HCEC 1CT (cell line): Measurements from ENCODE around the gene AGAP1.

Source experiments
- DNase-seq: peaks from one replicate; pipeline ENCODE4 v3.0.0-alpha.2; 2017

AGAP1 gene

DNA sequence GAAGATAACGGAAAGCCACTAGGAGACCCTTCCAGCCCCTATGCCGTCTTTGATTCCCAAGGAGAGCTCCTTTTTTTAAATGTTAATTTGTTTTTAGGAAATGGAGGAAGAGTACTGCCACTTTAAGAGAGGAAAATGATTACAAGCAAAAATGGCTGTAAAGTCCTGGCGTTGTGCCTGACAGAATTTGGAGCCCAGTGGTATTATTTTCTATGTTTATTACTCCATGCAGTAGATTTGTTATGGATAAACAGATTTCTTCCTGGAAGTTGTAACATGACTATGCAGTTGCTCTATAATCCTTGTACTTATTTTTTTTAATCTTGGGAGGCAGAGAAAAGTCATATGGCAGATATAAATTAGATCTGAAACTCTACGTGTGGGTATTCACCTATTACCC, 533.0 kb downstream of the AGAP1 start:
- DNase-seq, result no peak

GRCh38 chr2:236028066-236028465, 534.2 kb downstream of the AGAP1 start:
- no peak for DNase-seq

GRCh38 chr2:236033462-236033861, 539.6 kb downstream of the AGAP1 start:
- DNase-seq, result no peak

DNA sequence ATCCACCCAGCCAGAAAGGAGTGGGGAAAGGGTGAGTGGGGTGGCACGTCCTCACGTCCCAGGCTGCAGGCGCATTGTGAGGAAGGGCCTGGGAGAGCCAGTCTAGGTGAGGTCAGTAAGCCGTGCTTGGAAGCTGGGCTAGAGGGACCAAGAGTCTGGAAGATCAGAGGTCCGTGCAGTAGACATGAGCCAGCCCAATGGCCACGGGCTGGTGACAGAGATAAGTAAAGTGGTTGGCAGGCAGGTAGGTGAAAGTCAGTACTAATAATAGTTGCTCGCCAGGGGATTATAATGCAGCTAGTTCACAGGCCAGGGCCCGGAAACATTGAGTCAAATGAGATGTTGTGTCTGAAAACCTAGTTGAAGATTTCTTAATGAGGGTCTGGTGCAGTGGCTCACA, 541.1 kb downstream of the AGAP1 start:
- DNase-seq, result no peak

- DNase-seq, result no peak
Measured at GRCh38 chr2:236036045-236036444, 542.2 kb downstream of the AGAP1 start.

GRCh38 chr2:236038096-236038495, 544.3 kb downstream of the AGAP1 start:
- DNase-seq, result no peak

DNA sequence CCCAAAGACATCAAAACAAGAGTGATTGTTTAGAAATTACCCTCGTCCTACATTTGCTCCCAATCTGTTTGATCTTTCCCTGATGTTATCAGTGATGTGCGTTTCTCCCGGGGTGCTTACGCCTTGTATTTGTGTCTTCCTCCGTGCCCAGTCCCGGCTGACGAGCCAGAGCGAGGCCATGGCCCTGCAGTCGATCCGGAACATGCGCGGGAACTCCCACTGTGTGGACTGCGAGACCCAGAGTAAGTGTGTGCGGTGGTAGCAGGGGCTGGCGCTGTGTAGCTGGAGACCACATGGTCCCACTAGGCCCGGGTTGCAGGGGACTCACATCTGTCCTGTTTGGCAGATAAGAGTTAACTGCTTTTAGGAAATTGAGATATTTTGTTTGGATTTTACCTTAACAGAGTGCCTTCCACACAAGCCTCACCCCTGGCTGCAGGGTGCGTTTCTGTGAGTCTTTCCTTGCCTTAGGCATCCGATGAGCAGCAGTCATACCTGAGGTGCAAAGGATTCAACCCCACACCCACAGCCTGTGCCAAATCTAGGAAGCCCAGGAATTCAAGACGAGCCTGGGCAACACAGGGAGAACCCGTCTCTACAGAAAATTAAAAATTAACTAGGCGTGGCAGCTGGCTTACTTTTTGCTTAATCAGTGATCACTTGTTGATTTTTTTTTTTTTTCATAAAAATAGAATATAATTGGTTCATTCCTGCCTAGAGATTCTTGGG, 546.9 kb downstream of the AGAP1 start:
- no peak for DNase-seq

- DNase-seq, result no peak
Measured at GRCh38 chr2:236041616-236042015, 547.8 kb downstream of the AGAP1 start.

DNA sequence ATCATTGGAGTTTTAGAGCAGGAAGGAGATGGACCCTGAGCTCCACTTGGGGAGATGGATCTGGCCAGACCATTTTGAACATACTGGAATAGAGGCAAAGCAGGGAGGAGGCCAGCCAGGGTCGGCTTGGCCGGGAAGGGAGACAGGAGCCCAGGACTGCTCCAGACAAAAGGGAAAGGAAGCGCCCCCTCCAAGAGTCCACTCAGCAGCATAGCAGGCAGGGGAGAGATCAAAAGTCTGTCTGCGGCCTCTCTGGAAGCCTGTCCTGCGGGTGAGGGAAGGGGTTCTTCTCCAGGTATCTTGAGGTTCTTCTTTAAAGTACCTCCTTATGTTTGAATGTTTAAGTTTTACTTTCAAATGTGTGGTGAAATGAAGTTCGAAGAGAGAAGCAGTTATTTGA, 548.2 kb downstream of the AGAP1 start:
- DNase-seq, result no peak

GRCh38 chr2:236044191-236044590, 550.3 kb downstream of the AGAP1 start:
- DNase-seq, result no peak

DNA sequence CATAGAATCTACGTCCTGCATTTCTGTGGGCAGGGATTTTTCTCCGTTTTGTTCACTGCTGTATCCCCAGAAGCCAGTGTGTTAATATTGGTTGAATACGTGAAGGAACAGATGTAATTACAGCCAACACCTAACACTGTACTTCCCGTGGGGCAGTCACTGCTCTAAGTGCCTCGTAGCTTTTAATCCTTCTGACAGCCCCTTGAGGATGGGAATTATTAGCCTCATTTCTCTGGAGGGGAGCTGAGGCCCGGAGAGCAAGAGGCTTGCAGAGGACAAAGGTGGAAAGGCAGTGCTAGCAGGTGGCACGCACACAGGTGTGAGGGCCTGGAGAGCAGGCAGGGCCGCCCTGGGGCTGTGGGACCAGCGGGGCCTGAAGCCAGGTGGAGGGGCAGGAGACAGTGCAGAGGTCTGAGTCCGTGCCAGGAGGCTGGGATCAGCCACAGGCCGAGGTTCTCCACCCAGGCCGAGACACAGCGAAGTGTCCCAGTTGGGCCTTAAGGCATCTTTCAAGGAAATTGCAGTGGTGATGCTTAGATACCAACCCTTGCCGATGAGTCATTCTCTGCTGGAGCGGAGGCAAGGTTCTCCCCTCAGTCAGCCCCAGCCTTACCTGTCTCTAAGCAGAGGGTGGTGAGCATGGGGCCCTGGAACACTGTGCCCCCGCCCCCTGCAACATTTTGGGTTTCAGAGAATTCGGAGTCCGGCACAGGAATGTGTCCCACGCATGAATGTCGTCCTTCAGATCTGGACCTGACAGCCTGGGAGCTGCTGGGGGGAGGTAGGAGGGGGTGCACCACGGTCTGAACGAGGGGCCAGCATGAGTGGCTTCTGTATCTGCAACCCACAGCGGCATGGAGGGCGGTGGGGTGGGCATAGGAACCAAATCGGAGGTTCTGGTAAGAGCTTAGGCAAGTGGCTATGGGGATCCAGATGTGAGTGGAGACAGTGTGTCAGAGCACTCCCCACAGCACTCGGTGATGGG, 551.7 kb downstream of the AGAP1 start:
- DNase-seq, result no peak

GRCh38 chr2:236046715-236047114, 552.9 kb downstream of the AGAP1 start:
- no peak for DNase-seq

GRCh38 chr2:236047176-236047575, 553.3 kb downstream of the AGAP1 start:
- DNase-seq, result no peak

GRCh38 chr2:236047886-236048540, 554.2 kb downstream of the AGAP1 start:
- DNase-seq, result no peak

GRCh38 chr2:236049981-236050380, 556.1 kb downstream of the AGAP1 start:
- no peak for DNase-seq

DNA sequence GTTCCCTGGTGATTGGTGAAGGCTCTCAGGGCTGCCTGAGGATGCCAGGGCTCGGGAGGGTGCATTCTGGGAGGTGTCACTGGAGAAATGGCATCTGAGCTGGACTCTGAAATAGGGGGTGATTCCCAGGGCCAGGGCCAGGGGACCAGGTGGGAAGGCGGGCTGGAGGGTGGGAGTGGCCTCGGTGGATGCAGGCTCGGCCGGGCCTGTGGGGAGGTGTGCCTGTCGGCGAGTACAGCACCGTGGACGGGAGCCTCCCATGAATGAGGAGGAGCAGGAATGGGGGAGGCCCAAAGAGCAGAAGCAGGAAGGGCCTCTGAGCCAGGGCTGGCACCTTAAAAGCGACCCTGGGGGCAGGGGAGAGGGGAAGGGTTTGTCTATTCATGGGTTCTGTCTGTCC, 557.5 kb downstream of the AGAP1 start:
- no peak for DNase-seq

DNA sequence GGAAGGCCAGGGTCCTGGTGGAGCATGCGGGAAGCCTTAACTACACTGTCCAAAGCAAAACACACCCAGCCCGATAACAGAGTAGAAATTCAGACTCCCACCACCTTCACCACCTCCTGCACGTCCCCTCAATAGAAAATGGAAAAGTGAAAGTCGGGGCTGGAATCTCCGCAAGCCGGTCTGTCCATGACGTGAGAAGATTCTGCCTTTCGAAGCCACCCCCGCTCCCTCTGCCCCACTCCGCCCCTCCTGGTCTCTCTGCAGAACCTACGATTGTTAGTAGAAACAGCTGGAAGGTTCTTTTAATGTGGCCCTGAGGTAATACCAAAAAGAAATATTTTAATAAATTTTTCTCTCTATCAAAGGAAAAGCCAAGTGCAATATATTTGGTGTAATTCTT, 558.0 kb downstream of the AGAP1 start:
- DNase-seq, result no peak

- DNase-seq, result no peak
Measured at GRCh38 chr2:236052206-236052605, 558.4 kb downstream of the AGAP1 start.

- no peak for DNase-seq
Measured at GRCh38 chr2:236052926-236053821, 559.3 kb downstream of the AGAP1 start.

GRCh38 chr2:236054125-236054524, 560.3 kb downstream of the AGAP1 start:
- DNase-seq, result no peak

- no peak for DNase-seq
Measured at GRCh38 chr2:236054621-236055305, 560.9 kb downstream of the AGAP1 start.

- DNase-seq, result no peak
Measured at GRCh38 chr2:236055471-236055870, 561.6 kb downstream of the AGAP1 start.
